Measurements from ENCODE around the gene FAM43B. TPM values are rescaled to one million over a fixed set of nuclear protein-coding genes. Genes with fewer than 3 reads are reported as not detected.

The FAM43B gene
- total RNA-seq, 1 experiment from 2014 or later = not detected

DNA sequence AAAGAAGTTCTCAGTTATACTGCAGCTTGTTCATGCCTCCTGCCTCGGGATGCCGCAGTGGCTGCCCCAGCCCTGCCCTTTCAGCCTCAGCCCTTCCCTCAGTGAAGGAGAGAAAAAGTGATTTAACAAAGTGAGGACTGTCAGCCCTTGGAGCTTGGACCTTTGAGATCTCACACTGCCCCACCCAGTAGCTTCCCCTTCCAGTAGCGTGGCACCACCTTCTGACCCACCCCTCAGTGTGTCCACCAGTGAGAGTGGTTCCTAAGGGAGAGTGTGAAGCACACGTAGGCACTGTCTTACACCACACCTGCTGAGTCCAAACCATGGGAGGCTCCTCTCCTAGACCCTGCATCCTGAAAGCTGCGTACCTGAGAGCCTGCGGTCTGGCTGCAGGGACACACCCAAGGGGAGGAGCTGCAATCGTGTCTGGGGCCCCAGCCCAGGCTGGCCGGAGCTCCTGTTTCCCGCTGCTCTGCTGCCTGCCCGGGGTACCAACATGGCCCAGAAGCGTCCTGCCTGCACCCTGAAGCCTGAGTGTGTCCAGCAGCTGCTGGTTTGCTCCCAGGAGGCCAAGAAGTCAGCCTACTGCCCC lies 36.4 kb downstream of the FAM43B start, which contains the start of gene CDA:
Gene CDA (plus strand): TSS at position 464 of the 592 bp plus-strand sequence. CDS start 33 bp downstream, at position 497.
- no TSS peak for BruUV-seq (replicated peaks)
- intact Hi-C loops (cut with micrococcal nuclease) = no loop called here

DNA sequence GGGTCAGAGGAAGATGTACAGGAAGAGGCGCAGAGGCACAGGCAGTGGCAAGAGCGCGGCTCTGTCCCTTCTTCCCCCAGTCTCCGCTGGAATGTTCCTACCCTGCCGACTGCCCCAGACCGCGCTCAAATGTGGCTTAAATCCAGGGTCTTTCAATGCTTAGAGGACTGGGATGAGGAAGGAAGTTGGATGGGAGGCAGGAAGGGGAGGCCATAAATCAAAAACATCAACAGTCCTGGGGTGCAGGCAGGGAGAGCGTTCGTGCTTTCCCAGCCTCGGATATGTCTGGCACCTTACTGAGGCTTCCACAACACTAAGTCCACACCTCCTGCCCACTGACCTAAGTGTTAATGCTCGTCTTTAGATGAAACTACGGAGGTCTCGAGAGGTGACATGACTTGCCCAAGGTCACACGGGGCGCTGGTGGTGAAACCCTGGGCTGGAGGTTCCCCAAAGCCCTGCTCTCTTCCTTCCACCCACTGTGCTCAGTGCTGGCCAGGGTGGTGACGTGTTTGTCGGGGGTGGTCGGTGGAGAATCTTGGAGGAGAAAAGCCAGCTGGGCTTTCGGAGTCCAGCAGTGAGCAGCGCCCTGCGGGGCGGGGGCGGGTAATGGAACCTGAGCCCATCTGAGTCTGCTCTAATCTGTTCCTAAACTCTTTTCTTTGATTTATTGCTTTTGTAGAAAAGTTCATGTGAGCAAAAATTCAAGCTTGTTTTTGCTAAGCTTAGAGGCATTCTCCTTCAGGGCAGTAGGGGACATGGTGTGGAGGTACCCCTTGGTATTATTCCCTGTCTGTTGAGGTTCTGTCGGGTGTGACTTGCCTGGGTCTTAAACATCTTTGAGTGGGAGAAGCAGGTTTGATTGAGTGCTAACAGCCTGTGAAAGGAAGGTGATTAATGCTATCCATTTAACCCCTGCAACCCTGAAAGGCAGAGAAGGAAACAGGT lies 37.2 kb downstream of the FAM43B start:
- POLR2A ChIA-PET = no interaction called here
- H3K4me1 Mint-ChIP-seq (ENCODE audit: insufficient read depth, unreplicated experiment) = peaks cover 20% of the 10 kb centered on the region
- H3K9me3 Mint-ChIP-seq (ENCODE audit: unreplicated experiment) = no peaks in the 10 kb centered on the region
- intact Hi-C loops (cut with micrococcal nuclease) = no loop called here
- TF ChIP-seq, protein P1, sequence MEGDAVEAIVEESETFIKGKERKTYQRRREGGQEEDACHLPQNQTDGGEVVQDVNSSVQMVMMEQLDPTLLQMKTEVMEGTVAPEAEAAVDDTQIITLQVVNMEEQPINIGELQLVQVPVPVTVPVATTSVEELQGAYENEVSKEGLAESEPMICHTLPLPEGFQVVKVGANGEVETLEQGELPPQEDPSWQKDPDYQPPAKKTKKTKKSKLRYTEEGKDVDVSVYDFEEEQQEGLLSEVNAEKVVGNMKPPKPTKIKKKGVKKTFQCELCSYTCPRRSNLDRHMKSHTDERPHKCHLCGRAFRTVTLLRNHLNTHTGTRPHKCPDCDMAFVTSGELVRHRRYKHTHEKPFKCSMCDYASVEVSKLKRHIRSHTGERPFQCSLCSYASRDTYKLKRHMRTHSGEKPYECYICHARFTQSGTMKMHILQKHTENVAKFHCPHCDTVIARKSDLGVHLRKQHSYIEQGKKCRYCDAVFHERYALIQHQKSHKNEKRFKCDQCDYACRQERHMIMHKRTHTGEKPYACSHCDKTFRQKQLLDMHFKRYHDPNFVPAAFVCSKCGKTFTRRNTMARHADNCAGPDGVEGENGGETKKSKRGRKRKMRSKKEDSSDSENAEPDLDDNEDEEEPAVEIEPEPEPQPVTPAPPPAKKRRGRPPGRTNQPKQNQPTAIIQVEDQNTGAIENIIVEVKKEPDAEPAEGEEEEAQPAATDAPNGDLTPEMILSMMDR (IDR thresholded peaks at IDR 0.05; ENCODE audit: unreplicated experiment) = no peak
- no peaks in the 10 kb centered on the region for H3K27me3 Mint-ChIP-seq (ENCODE audit: insufficient read depth, unreplicated experiment)
- DNase-seq (ENCODE audit: unreplicated experiment) = no peak
- BruUV-seq (replicated peaks) = no TSS peak
- H3K27ac Mint-ChIP-seq (ENCODE audit: low read depth, unreplicated experiment) = no peak overlapping the region
- H3K4me3 Mint-ChIP-seq (ENCODE audit: unreplicated experiment) = no peak overlapping the region
- CTCF ChIA-PET = no interaction called here
- H3K36me3 Mint-ChIP-seq (ENCODE audit: insufficient read depth, unreplicated experiment) = no peaks in the 10 kb centered on the region

More for the DNA sequence above, 36.4 kb downstream of the FAM43B start, which contains the start of gene CDA:
- Mint-ChIP-seq H3K27me3 (ENCODE audit: insufficient read depth, unreplicated experiment) (no peaks in the 10 kb centered on the region), H3K4me3 (ENCODE audit: unreplicated experiment) (no peak within 1 kb of the TSS), H3K27ac (ENCODE audit: low read depth, unreplicated experiment) (no peak within 1 kb of the TSS), H3K36me3 (ENCODE audit: insufficient read depth, unreplicated experiment) (no peaks in the 10 kb centered on the region), H3K9me3 (ENCODE audit: unreplicated experiment) (no peaks in the 10 kb centered on the region), H3K4me1 (ENCODE audit: insufficient read depth, unreplicated experiment) (peaks cover 20% of the 10 kb centered on the region)
- no peak for DNase-seq (ENCODE audit: unreplicated experiment)
- ChIA-PET CTCF (interaction anchor here (0.6 to 1.0 kb wide), 2 partner anchors 12 to 44 kb away, joined by 3 to 4 read pairs; partner anchors contain the start of gene PINK1), POLR2A (no interaction called here)
- TF ChIP-seq, protein P1 (IDR thresholded peaks at IDR 0.05; ENCODE audit: unreplicated experiment) = no peak

DNA sequence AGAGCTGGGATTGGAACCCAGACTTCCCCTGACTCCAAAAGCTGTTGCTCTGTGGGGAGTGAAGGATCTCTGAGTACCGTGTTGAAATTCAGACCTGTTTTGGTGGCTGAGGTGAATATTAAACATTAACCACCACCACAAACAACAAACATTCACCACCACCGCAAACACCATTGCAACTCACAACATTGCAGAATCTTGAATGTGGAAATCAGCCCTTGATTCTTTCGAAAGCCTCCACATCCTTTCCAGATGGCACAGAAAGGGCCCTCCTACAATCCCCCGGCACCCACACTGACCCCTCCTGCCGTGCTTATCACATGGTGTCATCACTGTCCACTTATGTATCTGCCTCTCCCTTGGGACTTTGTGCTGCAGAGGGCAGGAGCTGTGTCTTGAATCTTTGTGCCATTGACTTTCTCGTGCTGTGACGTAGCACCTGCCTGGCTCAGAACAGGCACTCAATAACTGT lies 38.0 kb downstream of the FAM43B start:
- CTCF ChIA-PET = no interaction called here
- no peaks in the 10 kb centered on the region for H3K36me3 Mint-ChIP-seq (ENCODE audit: insufficient read depth, unreplicated experiment)
- H3K4me1 Mint-ChIP-seq (ENCODE audit: insufficient read depth, unreplicated experiment) = peaks cover 14% of the 10 kb centered on the region
- no TSS peak for BruUV-seq (replicated peaks)
- no peaks in the 10 kb centered on the region for H3K9me3 Mint-ChIP-seq (ENCODE audit: unreplicated experiment)
- intact Hi-C loops (cut with micrococcal nuclease) = no loop called here
- H3K4me3 Mint-ChIP-seq (ENCODE audit: unreplicated experiment) = no peak overlapping the region
- no peak overlapping the region for H3K27ac Mint-ChIP-seq (ENCODE audit: low read depth, unreplicated experiment)
- POLR2A ChIA-PET = no interaction called here
- H3K27me3 Mint-ChIP-seq (ENCODE audit: insufficient read depth, unreplicated experiment) = no peaks in the 10 kb centered on the region
- DNase-seq (ENCODE audit: unreplicated experiment) = peak; percentile 68
- TF ChIP-seq, protein P1 (IDR thresholded peaks at IDR 0.05; ENCODE audit: unreplicated experiment) = no peak

DNA sequence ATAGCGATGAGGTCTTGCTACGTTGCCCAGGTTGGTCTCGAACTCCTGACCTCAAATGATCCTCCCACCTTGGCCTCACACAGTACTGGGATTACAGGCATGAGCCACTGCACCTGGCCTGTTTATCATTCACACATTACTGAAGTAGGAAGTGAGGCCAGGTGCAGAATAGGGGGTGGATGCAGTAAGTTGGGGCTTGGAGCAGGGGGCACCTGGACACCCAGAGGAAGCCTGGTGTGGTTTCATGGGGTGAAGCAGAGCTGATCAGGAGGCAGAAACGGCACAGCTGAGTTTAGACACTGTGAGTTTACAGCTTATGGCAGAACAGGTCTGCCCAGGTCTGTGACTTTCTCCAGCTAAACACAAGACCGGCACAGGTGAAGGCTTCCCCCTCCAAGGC lies 41.4 kb downstream of the FAM43B start:
- Mint-ChIP-seq H3K27ac (ENCODE audit: low read depth, unreplicated experiment) (no peak overlapping the region), H3K36me3 (ENCODE audit: insufficient read depth, unreplicated experiment) (no peaks in the 10 kb centered on the region), H3K4me3 (ENCODE audit: unreplicated experiment) (no peak overlapping the region), H3K4me1 (ENCODE audit: insufficient read depth, unreplicated experiment) (peaks cover 6% of the 10 kb centered on the region), H3K9me3 (ENCODE audit: unreplicated experiment) (no peaks in the 10 kb centered on the region), H3K27me3 (ENCODE audit: insufficient read depth, unreplicated experiment) (no peaks in the 10 kb centered on the region)
- BruUV-seq (replicated peaks) = no TSS peak
- DNase-seq (ENCODE audit: unreplicated experiment) = no peak
- CTCF ChIA-PET = interaction anchor here (0.5 to 0.6 kb wide), 2 partner anchors 10 to 381 kb away, joined by 3 read pairs; no protein-coding TSS in a partner anchor
- TF ChIP-seq, protein P1 (IDR thresholded peaks at IDR 0.05; ENCODE audit: unreplicated experiment) = no peak
- intact Hi-C loops (cut with micrococcal nuclease) = no loop called here
- POLR2A ChIA-PET = interaction anchor here (0.6 to 0.7 kb wide), 2 partner anchors 15 to 359 kb away, joined by 3 read pairs; no protein-coding TSS in a partner anchor
